Neutrophil (primary cell): ENCODE results near the gene UGGT1.

Source experiments
- H3K27ac ChIP-seq: fragments of 200-600 bp; sonication (generic); 2 replicates; pipeline ENCODE4 v1.5.1; 2016; ENCODE audit warnings: mild to moderate bottlenecking, moderate library complexity
- H3K27me3 ChIP-seq: fragments of 200-600 bp; sonication (generic); 2 replicates; pipeline ENCODE4 v1.6.0; 2016; ENCODE audit warnings: mild to moderate bottlenecking
- H3K36me3 ChIP-seq: fragments of 200-600 bp; sonication (generic); 2 replicates; pipeline ENCODE4 v1.5.1; 2017
- H3K4me1 ChIP-seq, 2 experiments: fragments of 200-600 bp in 1 of 2; sonication (generic) in 1 of 2; 1 replicate in 1 of 2; 2 replicates in 1 of 2; pipeline versions ENCODE4 v1.5.1 to v1.6.1; 2013 to 2016; ENCODE audit warnings: low read depth in 1 of 2, low read length in 1 of 2, mild to moderate bottlenecking in 1 of 2, moderate library complexity in 1 of 2; ENCODE audit not compliant: control insufficient read depth in 1 of 2, insufficient read depth in 1 of 2
- H3K4me3 ChIP-seq, 2 experiments: fragments of 200-600 bp in 1 of 2; sonication (generic) in 1 of 2; 1 replicate in 1 of 2; 2 replicates in 1 of 2; pipeline ENCODE4 v1.5.1; 2013 to 2016; ENCODE audit warnings: low read depth in 1 of 2, low read length in 1 of 2, mild to moderate bottlenecking in 1 of 2, moderate library complexity in 1 of 2
- H3K9me3 ChIP-seq: fragments of 200-600 bp; sonication (generic); 2 replicates; pipeline ENCODE4 v1.5.1; 2016
- CTCF ChIP-seq: fragments of 200-600 bp; sonication (generic); IDR thresholded peaks from 2 replicates; pipeline ENCODE4 v1.5.1; 2016; ENCODE audit warnings: antibody characterized with exemption

The UGGT1 gene

DNA sequence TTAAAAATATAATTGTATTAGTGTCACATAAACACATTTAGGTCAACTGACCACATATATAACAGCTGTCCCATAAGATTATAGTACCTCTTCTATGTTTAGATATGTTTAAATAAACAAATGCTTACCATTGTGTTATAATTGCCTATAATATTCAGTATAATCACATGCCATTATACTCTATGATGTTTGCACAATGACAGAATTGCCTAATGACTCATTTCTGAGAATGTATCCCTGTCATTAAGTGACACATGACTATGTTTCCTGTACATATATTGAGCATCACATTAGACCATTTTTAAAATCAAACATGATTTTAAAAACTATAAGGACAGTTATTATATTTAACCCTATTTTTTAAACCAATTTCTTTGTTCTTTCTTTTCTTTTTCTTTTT lies 137.9 kb downstream of the UGGT1 start:
- Histone ChIP-seq H3K4me3 (no peak overlapping the region), H3K9me3 (no peaks in the 10 kb centered on the region), H3K36me3 (no peaks in the 10 kb centered on the region), H3K4me1 (peaks cover 9 to 11% of the 10 kb centered on the region in 2 experiments), H3K27ac (no peak overlapping the region), H3K27me3 (peaks cover 36% of the 10 kb centered on the region)
- TF ChIP-seq CTCF: no peak

DNA sequence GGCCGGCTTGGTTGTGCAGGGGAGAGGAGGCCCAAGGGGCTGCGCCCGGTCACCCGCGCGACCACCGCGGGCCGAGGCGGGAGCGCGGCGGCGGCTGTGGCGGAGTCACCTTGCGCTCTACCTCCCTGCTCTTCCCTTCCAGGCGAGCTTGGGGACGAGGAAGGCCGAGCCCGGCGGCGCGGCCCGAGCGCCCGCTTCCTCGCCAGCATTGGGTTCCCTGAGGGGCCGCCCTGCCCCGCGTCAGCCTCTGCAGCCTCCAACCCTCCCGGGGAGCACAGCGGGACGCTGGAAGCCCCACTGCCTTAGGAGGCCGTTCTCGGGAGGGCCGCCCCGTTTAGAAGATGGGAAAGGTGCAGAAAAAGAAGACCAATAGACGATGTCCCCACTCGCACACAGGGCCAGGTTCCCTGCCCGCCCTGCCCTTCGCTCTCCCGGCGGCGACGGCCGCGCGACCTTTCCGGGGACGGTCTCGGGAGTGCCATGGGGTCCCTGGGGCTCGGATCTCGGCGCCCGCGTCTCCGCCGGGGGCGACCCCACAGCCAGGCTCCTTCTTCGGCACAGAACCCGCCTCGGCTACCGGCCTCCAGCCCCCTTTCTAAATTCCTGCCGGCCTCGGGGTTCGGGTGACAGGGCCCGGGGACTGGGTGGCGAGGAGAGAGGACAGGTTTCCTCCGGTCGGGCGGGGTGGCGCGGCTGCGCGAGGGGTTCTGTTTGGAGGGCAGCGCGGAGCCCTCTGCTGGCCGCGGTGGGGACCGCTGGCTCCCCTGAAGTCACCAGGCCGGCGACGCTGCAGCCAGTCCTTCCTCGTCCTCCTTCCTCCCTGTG lies 142.2 kb downstream of the UGGT1 start:
- TF ChIP-seq CTCF: peak; percentile 95
- Histone ChIP-seq H3K27me3 (peaks cover 36% of the 10 kb centered on the region), H3K36me3 (no peaks in the 10 kb centered on the region), H3K9me3 (no peaks in the 10 kb centered on the region), H3K4me3 (peak overlapping the region; percentile 69 to 88), H3K27ac (peak overlapping the region; percentile 77), H3K4me1 (peaks cover 9 to 11% of the 10 kb centered on the region in 2 experiments)

GRCh38 chr2:128233790-128234395 lies 142.9 kb downstream of the UGGT1 start:
- TF ChIP-seq CTCF: no peak
- peak overlapping the region; percentile 77 for H3K27ac ChIP-seq
- H3K9me3 ChIP-seq: no peaks in the 10 kb centered on the region
- H3K4me1 ChIP-seq: peaks cover 9 to 11% of the 10 kb centered on the region in 2 experiments
- no peaks in the 10 kb centered on the region for H3K36me3 ChIP-seq
- peaks cover 36% of the 10 kb centered on the region for H3K27me3 ChIP-seq
- peak overlapping the region; percentile 69 to 88 for H3K4me3 ChIP-seq

GRCh38 chr2:128234613-128235012 lies 143.6 kb downstream of the UGGT1 start:
- Histone ChIP-seq H3K4me1 (peaks cover 9 to 11% of the 10 kb centered on the region in 2 experiments), H3K9me3 (no peaks in the 10 kb centered on the region), H3K27me3 (peaks cover 32% of the 10 kb centered on the region), H3K27ac (no peak overlapping the region), H3K36me3 (no peaks in the 10 kb centered on the region), H3K4me3 (no peak overlapping the region)
- TF ChIP-seq CTCF: no peak

- no peaks in the 10 kb centered on the region for H3K9me3 ChIP-seq
- H3K36me3 ChIP-seq: no peaks in the 10 kb centered on the region
- H3K4me1 ChIP-seq: peaks cover 9 to 11% of the 10 kb centered on the region in 2 experiments
- no peak for TF ChIP-seq CTCF
- peaks cover 23% of the 10 kb centered on the region for H3K27me3 ChIP-seq
- H3K4me3 ChIP-seq: no peak overlapping the region
- H3K27ac ChIP-seq: no peak overlapping the region
Observed at GRCh38 chr2:128235581-128235980, 144.6 kb downstream of the UGGT1 start.
